ENCODE data around the gene STK32B.

DNA sequence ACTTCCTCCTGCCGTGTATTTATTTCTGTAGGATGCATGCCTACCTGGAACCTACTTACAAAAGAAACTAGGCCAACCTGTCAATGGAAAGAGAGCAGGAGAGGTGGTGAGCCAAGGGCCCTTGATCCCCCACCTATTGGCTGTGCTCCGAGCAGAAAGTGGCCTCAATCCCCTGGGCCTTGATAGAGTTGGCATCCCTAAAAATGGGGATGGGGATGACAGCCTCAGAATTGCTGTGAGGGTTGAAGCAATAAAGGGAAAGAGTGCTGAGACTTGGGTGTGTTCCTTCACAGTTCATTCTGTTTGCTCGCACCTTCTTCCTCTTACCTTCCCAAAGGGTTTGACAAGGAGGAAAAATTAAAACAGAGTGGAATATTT is 314.7 kb downstream of the STK32B start:
- no peak for TF ChIP-seq CTCF (IDR thresholded peaks at IDR 0.05)
- TF ChIP-seq, protein P1, sequence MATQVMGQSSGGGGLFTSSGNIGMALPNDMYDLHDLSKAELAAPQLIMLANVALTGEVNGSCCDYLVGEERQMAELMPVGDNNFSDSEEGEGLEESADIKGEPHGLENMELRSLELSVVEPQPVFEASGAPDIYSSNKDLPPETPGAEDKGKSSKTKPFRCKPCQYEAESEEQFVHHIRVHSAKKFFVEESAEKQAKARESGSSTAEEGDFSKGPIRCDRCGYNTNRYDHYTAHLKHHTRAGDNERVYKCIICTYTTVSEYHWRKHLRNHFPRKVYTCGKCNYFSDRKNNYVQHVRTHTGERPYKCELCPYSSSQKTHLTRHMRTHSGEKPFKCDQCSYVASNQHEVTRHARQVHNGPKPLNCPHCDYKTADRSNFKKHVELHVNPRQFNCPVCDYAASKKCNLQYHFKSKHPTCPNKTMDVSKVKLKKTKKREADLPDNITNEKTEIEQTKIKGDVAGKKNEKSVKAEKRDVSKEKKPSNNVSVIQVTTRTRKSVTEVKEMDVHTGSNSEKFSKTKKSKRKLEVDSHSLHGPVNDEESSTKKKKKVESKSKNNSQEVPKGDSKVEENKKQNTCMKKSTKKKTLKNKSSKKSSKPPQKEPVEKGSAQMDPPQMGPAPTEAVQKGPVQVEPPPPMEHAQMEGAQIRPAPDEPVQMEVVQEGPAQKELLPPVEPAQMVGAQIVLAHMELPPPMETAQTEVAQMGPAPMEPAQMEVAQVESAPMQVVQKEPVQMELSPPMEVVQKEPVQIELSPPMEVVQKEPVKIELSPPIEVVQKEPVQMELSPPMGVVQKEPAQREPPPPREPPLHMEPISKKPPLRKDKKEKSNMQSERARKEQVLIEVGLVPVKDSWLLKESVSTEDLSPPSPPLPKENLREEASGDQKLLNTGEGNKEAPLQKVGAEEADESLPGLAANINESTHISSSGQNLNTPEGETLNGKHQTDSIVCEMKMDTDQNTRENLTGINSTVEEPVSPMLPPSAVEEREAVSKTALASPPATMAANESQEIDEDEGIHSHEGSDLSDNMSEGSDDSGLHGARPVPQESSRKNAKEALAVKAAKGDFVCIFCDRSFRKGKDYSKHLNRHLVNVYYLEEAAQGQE (IDR thresholded peaks at IDR 0.05; ENCODE audit: insufficient read depth in 1 of 2, low read depth in 2 of 2, low read length in 1 of 2): no peak

Data from Panc1 (cell line).